HFF-Myc (cell line): ENCODE results near the gene PTPN9.
A peak's percentile ranks its signal among the peaks of the same experiment; 100 is the strongest.

Experiments
- DNase-seq: peaks from one replicate; pipeline ENCODE4 v3.0.0-alpha.2; 2011; ENCODE audit warnings: low read depth; ENCODE audit errors: extremely low read depth
- H3K4me3 ChIP-seq: replicated peaks from 2 replicates; pipeline ENCODE4 v1.5.1; 2011; ENCODE audit warnings: low read depth, mild to moderate bottlenecking, control low read depth, low read length
- TF ChIP-seq, protein P1 (sequence below): IDR thresholded peaks from 2 replicates; pipeline ENCODE4 v1.5.1; 2012; ENCODE audit warnings: mild to moderate bottlenecking, low read depth, low read length, control low read depth; ENCODE audit errors: missing control alignments

Gene PTPN9

DNA sequence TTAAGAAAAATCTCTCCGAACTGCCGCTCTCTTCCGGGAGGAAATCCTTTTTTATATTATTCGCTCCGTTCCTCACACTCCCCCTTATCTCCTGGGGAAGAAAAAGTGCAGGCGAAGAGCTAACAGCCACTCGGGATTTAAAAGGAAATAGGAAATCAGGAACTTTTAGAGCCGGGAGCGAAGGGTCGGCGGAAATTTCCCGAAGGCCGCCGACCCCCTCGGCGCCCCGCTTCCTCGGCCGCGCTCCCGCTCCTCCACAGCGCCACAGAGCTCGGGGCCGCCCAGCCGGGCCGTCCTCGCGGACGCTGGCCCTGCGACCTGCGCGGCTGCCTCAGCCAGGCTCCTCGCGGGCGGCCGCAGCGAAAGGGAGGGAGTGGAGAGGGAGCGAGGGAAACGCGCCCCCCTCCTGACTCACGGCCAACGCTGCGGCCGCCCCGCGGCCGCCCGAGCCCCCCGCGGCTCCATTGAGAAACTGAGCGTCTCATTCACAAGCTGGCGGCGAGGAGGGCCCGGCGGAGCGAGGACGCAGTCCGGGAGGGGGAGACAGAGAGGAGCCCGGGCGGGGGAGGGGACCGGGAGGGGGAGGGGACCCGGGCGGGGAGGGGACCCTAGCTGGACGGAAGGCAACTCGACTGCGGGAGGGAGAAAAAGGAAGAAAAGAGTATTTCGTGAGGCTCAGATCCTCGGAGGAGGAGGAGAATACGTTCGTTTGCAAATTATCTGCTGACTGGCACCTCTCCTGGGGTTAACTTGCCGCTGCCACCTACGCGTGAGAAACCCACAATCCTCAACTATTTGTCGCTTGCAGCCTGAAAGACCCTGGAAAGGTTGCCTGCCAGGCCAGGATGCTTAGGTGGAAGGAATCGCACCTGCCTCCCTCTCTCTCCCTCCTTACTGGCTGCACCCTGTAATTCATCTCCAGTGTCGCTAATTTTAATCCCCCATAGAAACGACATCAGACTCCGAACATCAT is at the start of gene PTPN9:
PTPN9 (minus strand) TSS at position 368 of the 973 bp plus-strand sequence. CDS start 539 bp downstream, outside the sequence.
- DNase-seq: no peak
- H3K4me3 ChIP-seq: peak within 1 kb of the TSS; percentile 65
- TF ChIP-seq, protein P1, sequence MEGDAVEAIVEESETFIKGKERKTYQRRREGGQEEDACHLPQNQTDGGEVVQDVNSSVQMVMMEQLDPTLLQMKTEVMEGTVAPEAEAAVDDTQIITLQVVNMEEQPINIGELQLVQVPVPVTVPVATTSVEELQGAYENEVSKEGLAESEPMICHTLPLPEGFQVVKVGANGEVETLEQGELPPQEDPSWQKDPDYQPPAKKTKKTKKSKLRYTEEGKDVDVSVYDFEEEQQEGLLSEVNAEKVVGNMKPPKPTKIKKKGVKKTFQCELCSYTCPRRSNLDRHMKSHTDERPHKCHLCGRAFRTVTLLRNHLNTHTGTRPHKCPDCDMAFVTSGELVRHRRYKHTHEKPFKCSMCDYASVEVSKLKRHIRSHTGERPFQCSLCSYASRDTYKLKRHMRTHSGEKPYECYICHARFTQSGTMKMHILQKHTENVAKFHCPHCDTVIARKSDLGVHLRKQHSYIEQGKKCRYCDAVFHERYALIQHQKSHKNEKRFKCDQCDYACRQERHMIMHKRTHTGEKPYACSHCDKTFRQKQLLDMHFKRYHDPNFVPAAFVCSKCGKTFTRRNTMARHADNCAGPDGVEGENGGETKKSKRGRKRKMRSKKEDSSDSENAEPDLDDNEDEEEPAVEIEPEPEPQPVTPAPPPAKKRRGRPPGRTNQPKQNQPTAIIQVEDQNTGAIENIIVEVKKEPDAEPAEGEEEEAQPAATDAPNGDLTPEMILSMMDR: peak; percentile 36

DNA sequence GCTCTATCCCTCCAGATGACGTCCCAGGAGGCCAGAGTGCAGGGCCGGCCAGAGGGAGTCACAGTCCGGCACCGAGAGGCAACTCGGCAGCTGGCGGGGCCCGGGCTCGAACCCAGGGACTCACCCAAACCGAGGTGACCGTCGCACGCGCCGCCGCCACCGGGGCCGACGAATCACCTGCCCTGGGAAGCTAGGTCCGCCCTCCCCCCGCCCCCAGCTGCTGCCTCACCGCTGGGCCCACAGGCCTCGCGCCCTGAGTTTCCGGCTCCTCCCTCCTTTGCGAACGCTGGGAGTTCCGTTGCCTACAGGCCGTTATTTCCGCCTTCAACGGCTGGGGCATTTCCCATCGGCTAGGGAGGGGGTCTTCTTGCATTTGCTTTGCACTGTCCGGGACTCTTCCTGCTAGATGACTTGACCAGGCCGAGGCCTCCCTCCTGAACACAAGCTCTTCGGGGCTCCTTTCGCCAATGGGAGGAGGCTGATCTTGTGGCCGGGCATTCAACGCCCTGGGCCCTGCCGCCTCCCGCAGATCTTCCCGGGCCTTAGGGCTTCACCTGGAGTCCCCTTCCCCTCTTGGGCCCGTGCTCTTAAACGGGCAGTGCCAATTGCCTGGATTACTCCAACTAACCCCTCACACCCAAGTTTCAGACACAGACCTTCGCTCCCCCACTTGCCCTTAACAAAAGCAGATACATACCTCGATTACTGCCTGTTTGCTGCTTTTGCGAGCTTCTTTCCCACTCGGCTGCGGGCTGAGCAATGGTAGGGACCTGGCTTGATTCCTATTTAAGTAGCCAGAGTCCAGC is 46.6 kb upstream of the PTPN9 start, which contains the start of gene SNUPN:
SNUPN (minus strand) TSS at position 184 of the 806 bp plus-strand sequence. CDS start 4,674 bp downstream, outside the sequence.
- peak within 1 kb of the TSS; percentile 64 for H3K4me3 ChIP-seq
- TF ChIP-seq, protein P1: no peak
- DNase-seq: peak; percentile 68

DNA sequence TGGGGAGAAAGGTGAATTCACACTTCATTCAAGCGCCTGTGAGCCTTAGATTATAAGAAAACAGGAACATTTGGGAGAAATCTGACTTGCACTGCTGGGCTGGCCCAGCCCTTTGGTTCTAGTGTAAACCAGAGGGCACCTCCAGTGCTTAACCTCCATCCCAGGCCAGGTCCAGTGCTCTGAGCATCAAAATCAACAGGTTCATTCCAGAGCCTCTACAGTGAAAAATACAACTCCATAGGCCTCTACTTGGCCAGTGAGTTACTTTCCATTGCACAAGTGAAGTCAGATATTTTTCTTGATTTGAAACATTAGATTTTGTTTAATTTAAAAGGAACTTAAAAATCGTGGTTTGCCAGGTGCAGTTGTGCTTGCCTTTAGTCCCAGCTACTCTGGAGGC is 43.4 kb upstream of the PTPN9 start:
- no peak overlapping the region for H3K4me3 ChIP-seq
- DNase-seq: no peak
- TF ChIP-seq, protein P1: no peak

DNA sequence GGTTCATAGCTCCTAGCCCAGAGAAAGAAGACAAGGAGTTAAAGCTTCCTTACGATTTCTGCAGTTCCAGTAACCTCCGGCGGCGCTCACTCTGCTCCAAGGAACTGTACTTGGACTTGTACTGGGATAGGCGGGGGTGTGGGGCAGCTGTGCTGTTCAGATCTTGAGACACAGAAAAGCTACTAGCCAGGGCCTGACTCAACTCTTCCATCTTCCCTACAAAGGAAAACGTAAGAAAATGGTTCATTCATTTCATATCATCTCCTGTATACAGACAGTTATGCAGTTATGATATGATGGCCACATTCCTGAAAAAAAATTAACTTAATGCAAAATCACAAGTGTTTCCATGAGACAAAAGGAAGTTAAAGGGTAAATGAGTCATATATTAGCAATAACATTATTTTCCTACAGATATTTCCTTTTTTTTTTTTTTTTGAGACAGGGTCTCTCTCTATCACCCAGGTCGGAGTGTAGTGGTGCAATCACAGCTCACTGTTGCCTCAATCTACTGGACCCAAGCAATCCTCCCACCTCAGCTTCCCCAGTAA is 41.8 kb upstream of the PTPN9 start:
- DNase-seq: peak; percentile 61
- peak overlapping the region; percentile 31 for H3K4me3 ChIP-seq
- TF ChIP-seq, protein P1: no peak

DNA sequence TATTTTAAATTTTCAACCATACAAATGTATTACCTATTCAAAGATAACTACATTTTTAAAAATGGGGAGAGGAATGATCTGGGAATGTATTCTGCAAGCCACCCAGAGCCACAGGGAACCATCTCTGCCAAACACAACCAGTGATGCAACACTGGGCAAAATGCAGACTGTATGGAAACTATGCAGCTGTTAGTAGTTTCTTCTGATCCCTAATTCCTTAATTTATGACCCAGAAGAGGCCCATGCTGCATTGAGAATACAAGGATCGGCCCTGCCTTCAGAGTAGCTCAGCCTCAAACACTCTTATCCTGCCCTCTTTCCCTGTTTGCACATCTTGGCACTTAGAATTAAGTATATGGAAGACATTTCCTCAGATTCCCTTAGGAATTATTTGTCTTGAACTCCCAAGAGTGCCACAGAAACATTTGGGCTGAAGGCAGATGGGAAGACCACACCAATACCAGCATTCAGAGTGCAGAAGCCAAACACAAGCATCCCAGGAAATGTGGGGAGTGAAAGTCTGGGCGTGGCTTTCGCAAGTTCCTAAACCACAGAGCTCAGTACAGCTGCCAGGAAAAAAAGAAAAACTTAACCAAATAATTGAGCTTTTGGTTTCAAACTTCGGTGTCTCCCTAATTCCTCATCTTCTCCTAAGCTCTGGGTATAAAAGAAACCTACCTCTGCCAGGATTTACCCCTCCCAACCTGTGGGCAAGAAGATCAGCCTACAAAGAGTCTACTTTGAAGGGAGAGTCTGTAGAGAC is 41.1 kb upstream of the PTPN9 start:
- H3K4me3 ChIP-seq: peak overlapping the region; percentile 31
- TF ChIP-seq, protein P1: no peak
- no peak for DNase-seq

DNA sequence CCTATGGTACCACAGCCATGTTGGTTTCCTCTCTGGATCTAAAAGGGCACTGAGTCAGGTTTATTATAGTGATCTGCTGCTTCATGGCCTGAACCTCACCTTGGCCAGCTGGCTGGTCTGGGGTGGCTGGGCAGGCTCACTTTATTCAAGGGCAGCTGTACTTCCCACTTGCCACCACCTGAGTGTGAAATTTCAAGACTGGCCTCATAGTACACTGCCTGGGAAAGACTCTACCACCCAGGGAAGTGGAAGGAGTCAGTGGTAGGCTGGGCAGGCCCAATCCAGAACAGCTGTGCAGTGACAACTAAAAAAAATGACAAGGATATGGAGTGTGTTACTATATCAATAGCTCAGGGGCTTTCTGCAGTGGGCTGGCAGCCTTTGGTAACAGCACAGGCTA is 37.7 kb upstream of the PTPN9 start:
- TF ChIP-seq, protein P1: no peak
- no peak overlapping the region for H3K4me3 ChIP-seq
- DNase-seq: no peak
